AG09319 (cell line): ENCODE data around the gene PMVK.

Source experiments
- DNase-seq: peaks from one replicate; pipeline ENCODE4 v3.0.0-alpha.2; 2010; ENCODE audit warnings: low read depth; ENCODE audit errors: extremely low read depth
- CTCF ChIP-seq: IDR thresholded peaks from 2 replicates; pipeline ENCODE4 v1.5.1; 2011; ENCODE audit warnings: low read depth, mild to moderate bottlenecking, inconsistent platforms, low read length, moderate library complexity

The PMVK gene

DNA sequence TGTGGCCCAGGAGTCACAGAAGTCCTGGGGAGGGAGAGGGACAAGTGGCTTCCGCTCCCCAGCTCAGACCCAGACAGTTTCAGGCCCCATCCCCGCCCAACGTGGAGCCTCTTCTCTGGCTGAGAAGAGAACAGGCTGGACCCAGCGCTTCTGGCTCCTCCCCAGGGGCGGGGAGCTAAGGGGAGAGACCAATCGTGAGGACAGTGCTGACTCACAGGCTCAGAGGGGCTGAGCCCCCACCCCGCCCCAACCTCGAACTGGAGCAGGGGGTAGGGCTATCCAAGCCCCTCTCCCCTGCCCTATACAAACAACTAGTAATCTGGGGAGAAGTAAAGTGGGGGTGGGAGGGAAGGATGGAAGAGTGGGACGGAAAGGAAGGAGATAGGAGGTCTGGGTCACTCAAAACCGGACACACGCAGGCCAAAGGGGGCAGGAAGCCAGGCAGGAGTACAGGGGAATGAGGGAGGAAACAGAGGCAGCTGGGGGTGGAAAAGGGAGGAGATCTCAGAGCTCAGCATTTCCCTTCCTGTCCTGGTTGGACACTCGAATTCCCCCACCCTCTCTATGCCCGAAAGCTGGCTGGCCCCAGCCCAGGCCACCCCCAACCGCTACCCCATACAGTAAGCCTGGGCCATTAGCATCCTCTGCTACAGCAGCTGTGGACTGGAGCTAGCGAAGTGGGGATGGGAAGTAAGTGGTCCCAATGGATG, 34.3 kb upstream of the PMVK start, which contains the start of gene SHC1:
TSS of gene SHC1 (minus strand) at position 117 of the 710 bp plus-strand sequence. CDS start 221 bp downstream, outside the sequence.
- peak; percentile 87 for DNase-seq
- no peak for TF ChIP-seq CTCF

DNA sequence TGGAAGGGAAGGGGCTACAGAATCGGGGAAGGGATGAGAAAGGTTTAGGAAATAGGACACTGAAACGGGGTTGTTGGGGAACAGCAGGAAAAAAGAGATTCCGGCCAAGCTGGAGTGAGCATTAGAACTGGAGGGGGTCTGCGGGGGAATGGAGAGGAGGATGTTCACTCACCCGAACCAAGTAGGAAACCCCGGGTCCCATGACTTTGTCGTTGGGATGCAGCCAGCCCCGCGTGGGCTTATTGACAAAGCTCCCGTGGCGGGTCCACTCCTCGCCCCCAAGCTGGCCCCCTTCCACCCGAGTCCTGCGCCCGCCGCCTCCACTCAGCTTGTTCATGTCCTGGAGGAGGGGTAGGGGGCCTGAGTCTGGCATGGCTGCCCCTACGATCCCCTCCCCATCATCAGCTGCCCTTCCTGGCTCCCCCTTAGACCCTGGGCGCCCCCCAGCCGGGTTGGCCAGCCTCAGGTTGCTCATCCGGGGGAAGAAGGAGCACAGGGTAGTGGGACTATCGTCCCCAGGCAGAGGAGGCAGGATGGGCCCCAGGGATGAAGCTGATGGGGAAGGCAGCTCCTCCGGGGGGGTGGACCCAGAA, 33.4 kb upstream of the PMVK start:
- no peak for DNase-seq
- no peak for TF ChIP-seq CTCF

GRCh38 chr1:154969246-154969645, 32.7 kb upstream of the PMVK start:
- no peak for DNase-seq
- TF ChIP-seq CTCF, result no peak

DNA sequence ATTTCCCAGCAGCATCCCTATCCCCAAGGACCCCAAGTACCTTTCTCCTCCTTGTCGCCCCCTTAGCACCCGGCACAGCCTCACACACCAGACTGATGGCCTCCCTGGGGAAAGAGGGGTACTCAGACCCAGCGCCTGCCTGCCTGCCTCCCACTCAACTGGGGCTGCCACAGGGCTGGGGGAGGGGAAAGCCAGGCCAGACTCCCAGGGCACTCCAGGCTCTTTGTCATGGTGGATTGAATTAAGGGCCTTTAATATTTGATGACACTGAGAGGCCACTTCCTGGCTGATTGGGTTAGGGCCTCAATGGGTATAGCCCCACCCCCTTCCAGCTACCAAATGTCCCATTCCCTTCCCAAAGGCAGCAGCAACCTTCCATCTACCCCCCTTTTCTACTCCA, 32.2 kb upstream of the PMVK start:
- no peak for DNase-seq
- no peak for TF ChIP-seq CTCF

DNA sequence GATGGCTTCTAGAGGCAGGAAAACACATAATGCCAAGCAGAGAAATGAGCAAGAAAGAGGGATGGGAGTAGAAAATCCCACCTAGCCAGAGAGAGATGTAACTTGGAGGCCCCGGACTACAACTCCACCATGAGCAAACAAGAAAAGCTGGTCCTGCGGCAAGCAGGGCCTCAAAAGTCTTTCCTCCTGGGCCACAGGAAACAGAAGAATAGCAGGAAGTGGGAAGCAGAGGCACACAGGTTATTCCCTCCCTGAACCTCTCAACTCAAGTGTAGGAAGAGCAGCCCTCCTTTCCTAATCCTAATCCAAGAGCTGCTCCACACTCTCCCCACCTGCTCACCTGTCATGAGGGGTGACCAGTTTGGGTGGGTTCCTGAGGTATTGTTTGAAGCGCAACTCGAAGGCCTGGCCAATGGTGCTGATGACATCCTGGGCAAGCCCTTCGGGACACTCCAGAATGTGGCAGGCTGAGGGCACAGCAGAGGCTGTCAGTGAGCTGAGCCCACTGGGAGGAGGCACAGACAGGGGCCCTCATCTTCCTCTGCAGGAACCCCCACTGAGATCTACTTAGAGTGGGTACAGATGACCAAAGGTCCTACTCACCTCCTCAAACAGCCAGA, 30.9 kb upstream of the PMVK start:
- TF ChIP-seq CTCF, result no peak
- no peak for DNase-seq

DNA sequence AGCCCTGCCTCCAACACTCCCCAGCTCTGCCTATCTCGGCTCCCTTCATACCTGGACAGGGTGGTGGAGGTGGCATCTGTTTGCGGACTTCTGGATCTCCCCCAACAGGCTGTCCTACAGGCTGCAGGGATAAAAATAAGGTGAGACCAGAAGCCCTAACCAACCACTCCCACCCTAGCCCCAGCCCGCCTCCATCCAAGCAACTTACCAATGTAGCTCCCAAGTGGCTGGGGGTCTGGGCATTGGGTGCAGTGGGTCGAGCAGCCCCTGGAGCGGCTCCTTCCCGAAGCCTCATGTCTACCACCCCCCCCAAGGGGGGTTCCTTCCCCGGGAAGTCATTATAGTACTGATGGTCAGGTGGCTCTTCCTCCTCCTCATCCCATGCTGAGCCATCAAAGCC, 29.6 kb upstream of the PMVK start:
- DNase-seq, result no peak
- TF ChIP-seq CTCF, result no peak

- DNase-seq, result no peak
- no peak for TF ChIP-seq CTCF
Observed at GRCh38 chr1:154964359-154964758, 27.8 kb upstream of the PMVK start.
